NCI-H2227 (cell line): ENCODE data around the gene SLC4A3.

Experiments
- DNase-seq: peaks from one replicate; lab custom pipeline; 2025; ENCODE audit not compliant: unreplicated experiment; lab: John Stamatoyannopoulos, UW

The SLC4A3 gene

DNA sequence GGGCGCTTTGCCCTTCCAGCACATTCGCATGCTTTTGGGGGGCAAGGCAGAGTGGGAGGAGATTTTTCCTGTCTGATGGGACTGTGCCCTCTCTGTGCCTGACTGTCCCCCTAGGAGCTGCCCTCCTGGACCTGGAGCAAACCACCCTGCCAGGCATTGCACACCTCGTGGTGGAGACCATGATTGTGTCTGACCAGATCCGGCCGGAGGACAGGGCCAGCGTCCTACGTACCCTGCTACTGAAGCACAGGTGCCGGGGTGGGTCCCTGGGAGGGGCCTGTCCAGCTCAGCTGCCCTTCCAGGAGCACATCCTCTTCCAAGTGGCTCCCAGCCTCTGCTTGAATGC is 5.3 kb downstream of the SLC4A3 start:
- DNase-seq, result no peak

GRCh38 chr2:219633276-219634065 is 6.0 kb downstream of the SLC4A3 start:
- no peak for DNase-seq

DNA sequence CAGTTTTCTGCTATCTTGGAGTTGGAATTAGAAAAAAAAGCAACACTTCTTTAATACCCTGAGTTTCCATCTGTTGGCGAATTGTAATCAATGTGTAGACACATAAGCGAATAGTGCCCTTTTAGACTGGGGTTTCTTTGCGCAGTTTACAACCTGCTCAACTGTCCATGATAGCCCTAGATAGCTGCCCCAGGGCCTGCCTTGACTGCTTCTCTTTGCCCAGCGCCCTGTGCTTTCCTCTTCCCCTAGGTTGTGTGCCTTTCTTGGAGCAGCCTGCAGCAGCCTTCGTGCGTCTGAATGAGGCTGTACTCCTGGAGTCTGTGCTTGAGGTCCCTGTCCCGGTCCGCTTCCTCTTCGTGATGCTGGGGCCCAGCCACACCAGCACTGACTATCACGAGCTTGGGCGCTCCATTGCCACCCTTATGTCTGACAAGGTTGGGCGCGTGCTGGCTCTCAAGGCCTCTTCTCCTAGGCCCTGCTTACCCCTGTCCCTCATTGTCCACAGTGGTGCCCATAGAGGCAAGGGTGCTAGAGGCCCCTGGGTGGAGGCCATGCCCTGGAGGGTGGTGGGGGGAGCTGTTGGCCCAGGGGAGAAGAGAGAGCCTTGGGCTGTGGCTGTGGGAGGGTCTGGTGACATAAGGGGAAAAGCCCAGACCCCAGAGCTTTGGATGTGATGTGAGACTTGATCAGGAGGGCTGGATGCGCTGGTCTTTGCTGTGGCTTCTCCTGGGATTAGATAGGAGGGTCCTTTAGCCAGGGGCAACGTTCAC is 6.9 kb downstream of the SLC4A3 start:
- DNase-seq, result no peak

DNA sequence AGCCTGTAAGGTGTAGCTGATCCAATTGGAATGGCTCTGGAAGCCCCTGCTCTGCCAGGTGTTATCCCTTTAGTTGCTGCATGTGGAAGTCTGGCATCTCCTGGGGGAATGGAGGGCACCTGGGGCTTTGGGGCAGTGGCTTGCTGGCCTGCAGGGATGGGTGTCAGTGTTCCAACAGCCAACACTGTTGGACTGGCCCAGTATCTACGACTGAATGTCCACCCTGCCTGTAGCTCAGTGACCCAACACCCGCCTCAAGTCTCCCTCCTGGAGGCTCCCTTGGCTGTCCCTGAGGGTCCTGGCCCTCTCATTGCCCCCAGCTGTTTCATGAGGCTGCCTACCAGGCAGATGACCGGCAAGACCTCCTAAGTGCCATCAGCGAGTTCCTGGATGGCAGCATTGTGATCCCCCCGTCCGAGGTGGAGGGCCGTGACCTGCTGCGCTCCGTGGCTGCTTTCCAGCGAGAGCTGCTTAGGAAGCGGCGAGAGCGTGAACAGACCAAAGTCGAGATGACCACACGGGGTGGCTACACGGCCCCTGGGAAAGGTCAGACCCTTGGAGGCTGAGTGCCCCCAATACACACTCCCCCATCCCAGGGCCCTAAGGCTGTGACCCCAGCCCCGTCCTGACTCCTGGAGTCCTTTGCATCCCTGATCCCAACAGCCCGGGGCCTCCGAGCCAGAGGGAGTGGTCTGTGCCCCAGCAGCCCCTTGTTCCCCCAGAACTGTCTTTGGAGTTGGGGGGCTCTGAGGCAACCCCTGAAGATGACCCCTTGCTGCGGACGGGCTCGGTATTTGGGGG is 7.7 kb downstream of the SLC4A3 start:
- no peak for DNase-seq

DNA sequence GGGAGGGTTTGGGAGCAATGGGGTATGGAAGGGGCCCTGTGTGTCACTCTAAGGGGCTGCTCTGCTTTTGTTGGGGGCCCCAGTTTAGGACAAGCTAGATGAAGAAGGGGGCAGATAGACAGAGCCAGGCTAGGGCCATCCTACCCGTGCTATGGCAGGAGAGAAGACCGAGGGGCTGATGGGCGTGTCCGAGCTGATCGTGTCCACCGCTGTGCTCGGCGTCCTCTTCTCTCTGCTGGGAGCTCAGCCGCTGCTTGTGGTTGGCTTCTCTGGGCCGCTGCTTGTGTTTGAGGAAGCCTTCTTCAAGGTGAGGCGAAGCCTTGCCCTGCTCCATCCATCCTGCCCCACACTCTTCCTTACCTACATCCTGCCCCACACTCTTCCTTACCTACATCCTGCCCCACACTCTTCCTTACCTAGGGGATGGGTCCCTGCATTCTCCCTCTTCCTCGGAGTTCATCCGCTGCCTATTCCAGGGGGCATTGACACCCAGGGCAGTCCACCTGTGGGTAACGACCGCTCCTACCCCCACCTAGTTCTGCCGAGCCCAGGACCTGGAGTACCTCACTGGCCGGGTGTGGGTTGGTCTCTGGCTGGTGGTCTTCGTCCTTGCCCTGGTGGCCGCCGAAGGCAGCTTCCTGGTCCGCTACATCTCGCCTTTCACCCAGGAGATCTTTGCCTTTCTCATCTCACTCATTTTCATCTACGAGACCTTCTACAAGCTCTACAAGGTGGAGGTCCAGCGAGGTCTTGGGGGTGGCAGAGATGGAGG is 8.9 kb downstream of the SLC4A3 start:
- no peak for DNase-seq

DNA sequence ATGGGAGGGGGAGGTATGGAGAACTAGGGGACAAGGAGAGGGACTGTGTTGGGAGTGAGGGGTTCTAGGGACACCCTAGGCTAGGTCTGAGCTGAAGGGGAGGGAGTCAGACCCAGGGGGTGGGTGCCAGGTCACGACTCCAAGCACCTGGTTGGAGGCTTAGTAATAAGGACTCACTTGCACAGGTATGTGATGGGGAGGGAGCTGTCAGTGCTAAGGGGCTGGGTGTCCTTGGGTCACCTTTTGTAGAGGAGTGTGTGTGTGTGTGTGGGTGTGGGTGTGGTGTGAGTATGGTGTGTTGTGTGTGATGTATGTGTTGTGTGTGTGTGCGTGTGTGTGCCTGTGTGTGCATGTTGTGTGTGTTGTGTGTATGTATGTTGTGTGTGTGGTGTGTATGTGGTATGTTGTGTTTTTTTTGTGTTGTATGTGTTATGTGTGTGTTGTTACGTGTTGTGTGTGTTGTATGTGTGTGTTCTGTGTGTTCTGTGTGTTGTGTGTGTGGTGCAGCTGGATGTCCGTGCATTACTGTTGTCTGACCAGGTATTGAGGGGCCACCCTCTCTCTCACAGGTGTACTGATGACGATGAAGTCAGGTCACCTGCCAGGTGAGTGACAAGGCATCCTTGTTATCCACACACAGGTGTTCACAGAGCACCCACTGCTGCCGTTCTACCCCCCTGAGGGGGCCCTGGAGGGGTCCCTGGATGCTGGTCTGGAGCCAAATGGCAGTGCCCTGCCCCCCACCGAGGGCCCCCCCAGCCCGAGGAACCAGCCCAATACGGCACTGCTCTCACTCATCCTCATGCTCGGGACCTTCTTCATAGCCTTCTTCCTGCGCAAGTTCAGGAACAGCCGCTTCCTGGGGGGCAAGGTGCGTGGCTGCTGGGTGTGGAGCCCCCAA is 9.8 kb downstream of the SLC4A3 start:
- DNase-seq, result no peak

DNA sequence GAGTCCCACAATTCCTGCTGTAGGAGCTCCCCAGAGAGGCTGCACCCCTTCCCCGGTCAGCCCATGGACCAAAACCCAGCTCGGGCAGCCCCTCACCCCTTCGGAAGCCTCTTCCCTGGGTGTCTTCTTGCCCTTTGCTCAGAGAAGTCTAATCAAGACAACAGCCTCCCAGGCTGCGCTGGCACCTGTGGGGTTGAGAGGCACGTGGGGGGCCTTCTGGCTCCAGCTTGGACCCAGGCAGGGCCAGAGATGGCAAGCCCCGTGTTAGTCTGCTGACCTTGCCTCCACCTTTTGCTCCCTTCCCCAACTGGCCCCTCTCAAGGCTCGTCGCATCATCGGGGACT is 10.4 kb downstream of the SLC4A3 start:
- no peak for DNase-seq

GRCh38 chr2:219638217-219638947 is 11.0 kb downstream of the SLC4A3 start:
- no peak for DNase-seq

DNA sequence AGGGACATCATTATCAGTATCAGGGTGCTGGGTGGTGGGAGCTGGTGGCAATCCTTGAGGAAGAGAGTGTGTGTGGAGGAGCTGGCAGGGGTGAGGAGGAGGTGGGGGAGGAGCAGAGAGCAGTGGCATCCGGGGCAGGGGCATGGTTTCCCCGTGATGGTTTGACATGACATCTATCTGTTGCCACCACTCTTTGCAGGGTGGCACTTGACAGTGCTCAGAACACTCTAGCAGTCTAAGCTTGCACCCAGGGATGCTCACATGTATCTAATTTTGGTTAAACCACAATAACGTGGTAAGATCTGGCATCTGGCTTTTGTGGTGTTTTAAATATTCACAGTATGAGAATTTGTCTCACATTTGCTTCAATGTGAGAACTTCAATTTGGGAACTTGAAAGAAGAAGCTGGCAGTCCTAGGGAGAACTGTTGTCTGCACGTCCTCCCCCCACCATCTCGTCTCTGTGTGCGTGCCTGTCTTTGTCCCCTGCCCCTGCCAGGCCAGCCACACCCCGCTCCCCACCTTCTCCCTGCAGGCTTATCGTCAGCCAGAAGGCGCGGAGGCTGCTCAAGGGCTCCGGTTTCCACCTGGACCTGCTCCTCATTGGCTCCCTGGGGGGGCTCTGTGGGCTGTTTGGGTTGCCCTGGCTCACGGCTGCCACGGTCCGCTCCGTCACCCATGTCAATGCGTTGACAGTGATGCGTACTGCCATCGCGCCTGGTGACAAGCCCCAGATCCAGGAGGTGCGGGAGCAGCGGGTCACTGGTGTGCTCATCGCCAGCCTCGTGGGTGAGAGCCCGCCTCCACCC is 11.7 kb downstream of the SLC4A3 start:
- no peak for DNase-seq

DNA sequence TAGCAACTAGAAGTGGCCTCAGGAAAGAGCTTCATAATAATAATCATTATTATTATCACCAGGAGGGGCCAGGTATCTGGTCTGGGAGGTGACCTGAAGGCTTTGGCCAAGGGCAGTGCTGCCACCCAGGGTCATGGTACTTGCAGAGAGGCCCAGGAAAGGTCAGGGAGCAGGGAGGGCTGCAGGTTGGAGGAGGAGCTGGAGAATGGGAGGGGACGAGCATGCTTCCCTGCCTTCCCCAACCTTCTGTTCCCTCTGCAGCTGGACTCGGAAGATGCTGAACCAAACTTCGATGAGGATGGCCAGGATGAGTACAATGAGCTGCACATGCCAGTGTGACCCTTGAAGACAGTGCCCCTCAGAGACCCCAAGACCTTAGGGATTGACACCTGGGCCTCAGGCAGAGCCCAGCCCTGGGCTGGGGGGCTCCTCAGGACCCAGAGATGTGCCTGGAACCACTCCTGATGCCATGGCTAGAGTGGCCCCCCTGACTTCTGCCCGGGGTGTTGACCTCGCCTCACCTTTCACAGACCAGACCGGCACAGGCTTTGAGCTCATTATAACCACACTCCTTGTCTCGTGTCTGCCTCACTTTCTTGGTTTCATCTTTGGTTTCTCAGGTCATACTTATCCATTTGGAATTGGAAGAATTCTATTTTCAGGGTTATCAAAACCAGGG is 14.1 kb downstream of the SLC4A3 start:
- DNase-seq, result no peak

DNA sequence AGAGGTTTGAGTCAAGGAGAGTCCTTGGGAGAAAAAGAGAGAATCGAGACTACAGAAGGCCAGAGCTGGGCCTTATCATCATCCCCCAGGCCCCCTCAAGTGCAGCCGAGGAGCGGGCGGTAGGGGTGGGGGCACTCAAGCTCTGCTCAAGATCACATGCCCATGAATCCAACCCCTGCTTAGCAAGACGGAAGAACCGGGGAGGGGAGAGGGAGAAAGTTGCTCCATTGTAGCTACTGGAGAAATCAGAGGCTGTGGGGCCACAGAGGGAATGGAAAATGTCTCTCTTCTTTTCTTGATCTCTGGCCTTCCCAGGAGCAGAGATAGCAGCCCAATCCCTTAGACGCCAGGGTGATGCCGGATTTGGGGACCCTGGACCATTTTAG is 14.6 kb downstream of the SLC4A3 start:
- DNase-seq, result peak; percentile 47

GRCh38 chr2:219642465-219643083 is 15.1 kb downstream of the SLC4A3 start:
- peak; percentile 97 for DNase-seq

DNA sequence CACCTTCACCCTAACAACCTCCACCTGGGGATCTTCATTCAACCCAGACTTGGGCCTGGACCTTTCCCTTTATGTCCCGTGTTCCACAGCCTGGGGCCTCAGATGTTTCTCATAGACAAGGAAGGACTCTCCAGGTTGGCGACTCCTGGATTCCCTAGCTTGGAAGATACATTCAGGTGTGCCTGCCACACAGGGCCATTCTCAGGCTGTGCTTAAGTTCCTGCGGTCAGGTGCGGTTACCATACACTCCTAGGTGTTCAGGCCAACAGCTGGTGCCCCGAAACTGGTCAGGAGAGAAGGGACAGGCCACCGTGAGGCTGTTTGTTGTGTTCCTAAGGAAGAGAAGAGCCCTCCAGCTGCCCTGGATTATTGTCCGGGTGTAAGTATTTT is 15.6 kb downstream of the SLC4A3 start:
- no peak for DNase-seq

GRCh38 chr2:219643788-219644398 is 16.5 kb downstream of the SLC4A3 start:
- no peak for DNase-seq

- DNase-seq, result peak; percentile 61
These were observed 17.5 kb downstream of the SLC4A3 start for GRCh38 chr2:219644801-219645480.

DNA sequence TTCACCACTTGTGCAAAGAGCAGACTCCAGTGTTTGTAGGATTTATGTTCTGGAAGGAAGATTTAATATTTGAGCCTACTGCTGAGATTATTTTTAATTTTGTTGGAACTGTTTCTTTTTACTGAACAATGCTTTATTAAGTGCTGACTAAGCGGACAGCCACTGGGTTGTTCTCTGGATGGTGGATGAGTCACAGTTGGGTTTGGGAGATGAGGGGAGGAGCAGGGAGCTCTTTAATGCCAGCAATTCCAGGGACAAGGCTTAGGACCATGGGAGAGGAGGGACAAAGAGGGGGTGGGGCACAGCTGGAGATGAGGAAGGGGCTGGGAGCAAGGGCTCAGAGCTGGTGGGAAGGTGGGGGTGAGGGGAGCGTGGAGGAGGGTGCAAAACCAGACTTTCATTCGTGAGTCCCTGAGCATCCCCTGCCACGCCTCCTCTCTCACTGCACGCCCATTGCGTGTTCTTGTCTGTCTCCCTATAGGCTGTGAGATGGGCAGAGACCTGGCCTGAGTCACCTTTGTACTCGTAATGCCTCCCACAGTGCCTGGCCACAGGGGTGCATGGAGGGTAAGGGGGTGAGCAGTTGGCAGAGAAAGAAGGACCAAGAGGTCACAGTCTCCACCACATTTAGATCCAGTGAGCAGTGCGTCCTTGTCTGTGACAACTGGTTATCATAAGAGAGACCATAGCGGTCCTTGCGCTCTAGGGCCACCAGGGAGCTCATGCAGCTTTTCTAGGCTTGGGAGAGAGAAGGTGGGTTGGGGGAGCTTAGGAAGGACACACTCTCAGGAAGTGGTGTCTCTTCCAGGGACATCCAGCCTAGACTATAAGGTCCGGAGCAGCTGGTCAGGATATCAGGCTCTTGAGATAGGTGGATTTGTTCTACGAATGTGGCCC is 18.4 kb downstream of the SLC4A3 start:
- peak; percentile 48 for DNase-seq
